Esophagus squamous epithelium (tissue), 4 donors: ENCODE measurements around the gene CRTC2.

Experiments used
- POLR2A ChIP-seq, 4 donors: fragments of 450-650 bp; IDR thresholded peaks; one replicate each; pipeline ENCODE4 v1.6.1; 2017; ENCODE audit warnings: antibody characterized with exemption in 4 of 4, mild to moderate bottlenecking in 4 of 4, moderate library complexity in 3 of 4
- TF ChIP-seq, protein P1 (sequence below), 6 experiments: fragments of 450-650 bp in 4 of 6; fragments of 200-600 bp in 2 of 6; sonication (generic) in 2 of 6; IDR thresholded peaks; one replicate each; pipeline ENCODE4 v1.5.1; 2016 to 2019; ENCODE audit warnings: antibody characterized with exemption in 6 of 6, mild to moderate bottlenecking in 4 of 6, moderate library complexity in 4 of 6

DNA sequence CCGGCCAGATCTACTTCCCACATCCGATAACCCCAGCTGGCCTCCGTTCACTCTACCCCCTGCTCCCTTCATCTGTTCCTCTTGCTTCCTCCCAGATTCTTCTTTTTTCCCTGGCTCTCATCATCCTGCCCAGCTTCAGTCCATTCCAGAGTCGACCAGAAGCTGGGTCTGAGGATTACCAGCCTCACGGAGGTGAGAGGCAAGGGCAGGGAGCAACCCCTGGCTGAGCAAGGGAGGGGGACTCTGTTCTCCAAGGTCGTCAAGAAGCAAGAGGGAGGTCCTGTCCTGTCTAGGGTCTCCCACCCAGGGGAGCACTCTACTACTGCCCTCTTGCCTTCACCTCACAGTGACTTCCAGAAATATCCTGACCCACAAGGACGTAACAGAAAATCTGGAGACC lies 15.1 kb upstream of the CRTC2 start:
- no peak for TF ChIP-seq POLR2A (IDR thresholded peaks at IDR 0.05)
- TF ChIP-seq, protein P1, sequence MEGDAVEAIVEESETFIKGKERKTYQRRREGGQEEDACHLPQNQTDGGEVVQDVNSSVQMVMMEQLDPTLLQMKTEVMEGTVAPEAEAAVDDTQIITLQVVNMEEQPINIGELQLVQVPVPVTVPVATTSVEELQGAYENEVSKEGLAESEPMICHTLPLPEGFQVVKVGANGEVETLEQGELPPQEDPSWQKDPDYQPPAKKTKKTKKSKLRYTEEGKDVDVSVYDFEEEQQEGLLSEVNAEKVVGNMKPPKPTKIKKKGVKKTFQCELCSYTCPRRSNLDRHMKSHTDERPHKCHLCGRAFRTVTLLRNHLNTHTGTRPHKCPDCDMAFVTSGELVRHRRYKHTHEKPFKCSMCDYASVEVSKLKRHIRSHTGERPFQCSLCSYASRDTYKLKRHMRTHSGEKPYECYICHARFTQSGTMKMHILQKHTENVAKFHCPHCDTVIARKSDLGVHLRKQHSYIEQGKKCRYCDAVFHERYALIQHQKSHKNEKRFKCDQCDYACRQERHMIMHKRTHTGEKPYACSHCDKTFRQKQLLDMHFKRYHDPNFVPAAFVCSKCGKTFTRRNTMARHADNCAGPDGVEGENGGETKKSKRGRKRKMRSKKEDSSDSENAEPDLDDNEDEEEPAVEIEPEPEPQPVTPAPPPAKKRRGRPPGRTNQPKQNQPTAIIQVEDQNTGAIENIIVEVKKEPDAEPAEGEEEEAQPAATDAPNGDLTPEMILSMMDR (IDR thresholded peaks at IDR 0.05), result no peak
